HepG2 (cell line): ENCODE results near the gene SRSF2. TPM values are rescaled to one million over a fixed set of nuclear protein-coding genes. Genes with fewer than 3 reads are reported as not detected.

Experiments used
- ATAC-seq: fragments of 200-7000 bp; cut with Tn5 transposase; 3 replicates; pipeline ENCODE4 v1.9.1; 2020; ENCODE audit warnings: mild to moderate bottlenecking, moderate library complexity
- BruUV-seq: library from RNA; stranded (reverse); fragments of 400-500 nt; replicated peaks from 2 replicates; lab custom pipeline; 2021; lab: Mats Ljungman, UMichigan
- CTCF ChIA-PET: fragments of 300-600 bp; formaldehyde crosslinking; extraction: SDS; loops from one replicate; lab custom pipeline; 2021; ENCODE audit warnings: low total read pairs, inconsistent platforms, low intra/inter-chr PET ratio; lab: Yijun Ruan, JAX
- POLR2A ChIA-PET: fragments of 350-600 bp; sonication (Branson Sonifier 250); formaldehyde crosslinking; loops from one replicate; lab custom pipeline; 2020; ENCODE audit warnings: antibody characterized with exemption, inconsistent platforms; lab: Yijun Ruan, JAX
- DNase-seq: peaks from one replicate; pipeline ENCODE4 v3.0.0-alpha.2; 2015; ENCODE audit warnings: low spot score
- FAIRE-seq: peaks from 3 replicates; lab custom pipeline; 2011; peaks lifted over from hg19 to GRCh38; lab: Jason Lieb, UNC
- H2AFZ ChIP-seq: one replicate; pipeline ENCODE4 v1.6.1; 2011; ENCODE audit warnings: low read length, inconsistent platforms
- H3K27ac ChIP-seq: fragments of 300-600 bp; 3 replicates; pipeline ENCODE4 v1.8.0; 2011; ENCODE audit warnings: mixed run types, mild to moderate bottlenecking, mixed read lengths, low read length, inconsistent platforms; ENCODE audit not compliant: insufficient read depth; ENCODE audit errors: extremely low read length
- H3K27me3 ChIP-seq, 2 experiments: fragments of 200-600 bp in 1 of 2; 2 replicates in 1 of 2; 3 replicates in 1 of 2; pipeline versions ENCODE4 v1.6.0 to v1.8.0; 2011; ENCODE audit warnings: low read length in 2 of 2, mild to moderate bottlenecking in 2 of 2, moderate library complexity in 2 of 2, inconsistent platforms in 1 of 2; ENCODE audit not compliant: insufficient read depth in 2 of 2, control insufficient read depth in 1 of 2
- H3K36me3 ChIP-seq, 2 experiments: fragments of 200-600 bp in 1 of 2; replicated peaks in 1 of 2; 2 replicates in 1 of 2; 3 replicates in 1 of 2; pipeline versions ENCODE4 v1.5.1 to v1.8.0; 2011; ENCODE audit warnings: low read length in 2 of 2, inconsistent platforms in 1 of 2; ENCODE audit not compliant: insufficient read depth in 2 of 2, control insufficient read depth in 1 of 2
- H3K4me1 ChIP-seq: 2 replicates; pipeline ENCODE4 v1.5.1; 2012; ENCODE audit warnings: low read length, inconsistent platforms; ENCODE audit not compliant: insufficient read depth
- H3K4me2 ChIP-seq: 2 replicates; pipeline ENCODE4 v1.6.0; 2011; ENCODE audit warnings: low read depth, low read length, inconsistent platforms
- H3K4me3 ChIP-seq, 3 experiments: fragments of 200-600 bp in 1 of 3; sonication (generic), shearing (Covaris generic) in 1 of 3; replicated peaks in 1 of 3; 2 replicates each; pipeline ENCODE4 v1.5.1; 2011 to 2016; ENCODE audit warnings: low read length in 3 of 3, inconsistent platforms in 2 of 3, low read depth in 2 of 3, mild to moderate bottlenecking in 2 of 3, control low read depth in 1 of 3, mixed read lengths in 1 of 3; ENCODE audit not compliant: insufficient read depth in 1 of 3
- H3K79me2 ChIP-seq: one replicate; pipeline ENCODE4 v1.6.1; 2011; ENCODE audit warnings: low read length, inconsistent platforms; ENCODE audit not compliant: insufficient read depth
- H3K9ac ChIP-seq: 2 replicates; pipeline ENCODE4 v1.6.0; 2011; ENCODE audit warnings: mild to moderate bottlenecking, low read depth, low read length, inconsistent platforms; ENCODE audit not compliant: insufficient read depth
- H3K9me3 ChIP-seq: 2 replicates; pipeline ENCODE4 v1.5.1; 2012; ENCODE audit warnings: mild to moderate bottlenecking, low read length
- H4K20me1 ChIP-seq: 2 replicates; pipeline ENCODE4 v1.6.0; 2011; ENCODE audit warnings: inconsistent platforms, mild to moderate bottlenecking, low read length, moderate library complexity; ENCODE audit not compliant: insufficient read depth
- AKAP8 ChIP-seq: sonication (generic); formaldehyde crosslinking; IDR thresholded peaks from 2 replicates; pipeline ENCODE4 v1.5.1; 2020; ENCODE audit warnings: mild to moderate bottlenecking, missing genetic modification reagents
- HNRNPLL ChIP-seq: fragments of 200-400 bp; formaldehyde crosslinking; IDR thresholded peaks from 2 replicates; pipeline ENCODE4 v1.6.1; 2017; ENCODE audit warnings: mild to moderate bottlenecking, low read depth, low read length; ENCODE audit not compliant: poor library complexity, severe bottlenecking
- MAX ChIP-seq: IDR thresholded peaks from 2 replicates; pipeline ENCODE4 v1.6.1; 2012; ENCODE audit warnings: inconsistent platforms
- MEIS1 ChIP-seq: sonication (generic); formaldehyde crosslinking; IDR thresholded peaks from 2 replicates; pipeline ENCODE4 v1.9.0; 2021; ENCODE audit warnings: mild to moderate bottlenecking, missing genetic modification reagents, moderate library complexity, borderline replicate concordance
- POLR2G ChIP-seq: fragments of 200-400 bp; formaldehyde crosslinking; IDR thresholded peaks from 2 replicates; pipeline ENCODE4 v1.6.1; 2018; ENCODE audit warnings: mild to moderate bottlenecking, low read depth, low read length, moderate library complexity
- RARA ChIP-seq: IDR thresholded peaks from 2 replicates; pipeline ENCODE4 v1.6.1; 2016; ENCODE audit warnings: missing genetic modification reagents, missing compliant biosample characterization
- STAG1 ChIP-seq: sonication (generic); formaldehyde crosslinking; IDR thresholded peaks from 2 replicates; pipeline ENCODE4 v1.4.0; 2020; ENCODE audit warnings: missing genetic modification reagents
- TCF12 ChIP-seq, 2 experiments: fragments of 450-650 bp in 1 of 2; sonication (generic) in 1 of 2; formaldehyde crosslinking in 1 of 2; IDR thresholded peaks; 2 replicates each; pipeline versions ENCODE4 v1.6.1 to v1.8.0; 2017 to 2022; ENCODE audit warnings: antibody characterized with exemption in 1 of 2, mild to moderate bottlenecking in 1 of 2, missing genetic modification reagents in 1 of 2, moderate library complexity in 1 of 2
- ZIK1 ChIP-seq: sonication (generic); formaldehyde crosslinking; IDR thresholded peaks from 2 replicates; pipeline ENCODE4 v1.5.0; 2020; ENCODE audit warnings: mild to moderate bottlenecking, low read depth, missing genetic modification reagents, borderline replicate concordance
- ZNF318 ChIP-seq: sonication (generic); formaldehyde crosslinking; IDR thresholded peaks from 2 replicates; pipeline ENCODE4 v1.4.0; 2020; ENCODE audit warnings: mild to moderate bottlenecking, missing genetic modification reagents
- ZNF337 ChIP-seq: sonication (generic); formaldehyde crosslinking; IDR thresholded peaks from 2 replicates; pipeline ENCODE4 v1.5.1; 2020; ENCODE audit warnings: missing genetic modification reagents, low read depth, mild to moderate bottlenecking, borderline replicate concordance
- ZNF451 ChIP-seq: sonication (generic); formaldehyde crosslinking; IDR thresholded peaks from 2 replicates; pipeline ENCODE4 v1.5.0; 2020; ENCODE audit warnings: mild to moderate bottlenecking, missing genetic modification reagents
- WGBS: methylation state at CpG from one replicate; pipeline ENCODE4 v1.1.6; 2017; ENCODE audit warnings: low lambda C conversion rate; 5-methylcytosine and 5-hydroxymethylcytosine counted together
- in situ Hi-C: cut with HindIII; loops from 2 replicates; pipeline ENCODE4 v1.10.0; 2017; ENCODE audit warnings: low pct_unique_long_range_greater_than_20kb; ENCODE audit not compliant: extremely low pct_ligation_motif_present
- intact Hi-C: fragments of 100-400 bp; cut with micrococcal nuclease; formaldehyde crosslinking; loops from one replicate; pipeline ENCODE4 v1.10.0; 2022; ENCODE audit not compliant: unreplicated experiment
- polyA plus RNA-seq, 8 experiments: library from polyadenylated mRNA; depleted of rRNA in 3 of 8; stranded (reverse) in 7 of 8; unstranded in 1 of 8; fragments of >200 nt; fragmentation: Illumina TruSeq in 4 of 8; extraction: Trizol in 4 of 8; gene quantifications; 2 replicates each; pipeline versions ENCODE4 v1.2.1 to v1.2.3, GENCODE V29; 2011 to 2016; ENCODE audit warnings: low read depth in 4 of 8, missing spikeins in 1 of 8, mixed read lengths in 1 of 8; ENCODE audit not compliant: insufficient read depth in 1 of 8
- total RNA-seq, 5 experiments: library from RNA; depleted of rRNA; stranded (reverse); fragments of >200 nt; fragmentation: Illumina TruSeq; extraction: Trizol; gene quantifications; 2 replicates each; pipeline ENCODE4 v1.2.3, GENCODE V29; 2016; ENCODE audit warnings: low read depth in 1 of 5
- TF ChIP-seq, protein P1 (sequence below): sonication (generic); formaldehyde crosslinking; IDR thresholded peaks from 2 replicates; pipeline ENCODE4 v1.5.0; 2020; ENCODE audit warnings: mild to moderate bottlenecking, missing genetic modification reagents, moderate library complexity

The SRSF2 gene
- total and polyA plus RNA-seq, 2 of the 13 experiments (the other 11 are each of a cell fraction or from before 2014, with no cell fraction given), result 306 to 319 TPM

DNA sequence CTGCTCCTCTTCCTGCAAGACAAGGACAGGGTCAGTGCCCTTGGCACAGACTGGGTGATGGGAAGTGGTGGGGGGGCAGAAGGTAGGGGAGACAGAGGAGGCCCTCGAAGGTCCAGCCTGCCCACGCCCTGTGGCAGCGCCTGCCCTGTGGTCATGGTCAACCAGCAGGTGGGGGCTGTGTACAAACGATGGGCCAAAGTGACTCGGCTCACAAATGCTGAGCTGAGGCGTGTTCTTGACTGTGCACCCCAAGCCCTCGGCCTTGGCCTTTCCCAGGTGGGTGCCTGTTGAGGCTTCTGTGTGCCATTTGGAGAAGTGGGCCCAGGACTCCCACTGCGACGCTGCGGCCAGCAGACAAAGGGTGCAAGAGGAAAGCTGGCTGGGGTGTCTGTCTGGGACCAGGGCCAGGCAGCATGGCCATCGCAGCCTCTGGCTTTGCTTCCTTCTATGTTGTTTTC, 48.9 kb downstream of the SRSF2 start:
- intact Hi-C loops, result no loop called here
- H2AFZ ChIP-seq, result no peak overlapping the region
- in situ Hi-C loops, result no loop called here
- TF ChIP-seq ZNF337 (CRISPR knock-in tag), result no peak
- TF ChIP-seq POLR2G, result no peak
- no peak for TF ChIP-seq TCF12 (IDR thresholded peaks at IDR 0.05)
- 0 out of 2 replicates have a peak, but pooled peaks have one; percentile 32 for TF ChIP-seq TCF12 (CRISPR knock-in tag; IDR thresholded peaks at IDR 0.05)
- TF ChIP-seq ZNF451 (CRISPR knock-in tag), result 0 out of 2 replicates have a peak, but pooled peaks have one; percentile 42
- TF ChIP-seq ZNF318 (CRISPR knock-in tag), result no peak
- 0 out of 2 replicates have a peak, but pooled peaks have one; percentile 16 for TF ChIP-seq MAX
- peak; percentile 19 for TF ChIP-seq HNRNPLL
- TF ChIP-seq STAG1 (CRISPR knock-in tag), result peak; percentile 40; the same call in 1 of the 2 replicates
- TF ChIP-seq, protein P1, sequence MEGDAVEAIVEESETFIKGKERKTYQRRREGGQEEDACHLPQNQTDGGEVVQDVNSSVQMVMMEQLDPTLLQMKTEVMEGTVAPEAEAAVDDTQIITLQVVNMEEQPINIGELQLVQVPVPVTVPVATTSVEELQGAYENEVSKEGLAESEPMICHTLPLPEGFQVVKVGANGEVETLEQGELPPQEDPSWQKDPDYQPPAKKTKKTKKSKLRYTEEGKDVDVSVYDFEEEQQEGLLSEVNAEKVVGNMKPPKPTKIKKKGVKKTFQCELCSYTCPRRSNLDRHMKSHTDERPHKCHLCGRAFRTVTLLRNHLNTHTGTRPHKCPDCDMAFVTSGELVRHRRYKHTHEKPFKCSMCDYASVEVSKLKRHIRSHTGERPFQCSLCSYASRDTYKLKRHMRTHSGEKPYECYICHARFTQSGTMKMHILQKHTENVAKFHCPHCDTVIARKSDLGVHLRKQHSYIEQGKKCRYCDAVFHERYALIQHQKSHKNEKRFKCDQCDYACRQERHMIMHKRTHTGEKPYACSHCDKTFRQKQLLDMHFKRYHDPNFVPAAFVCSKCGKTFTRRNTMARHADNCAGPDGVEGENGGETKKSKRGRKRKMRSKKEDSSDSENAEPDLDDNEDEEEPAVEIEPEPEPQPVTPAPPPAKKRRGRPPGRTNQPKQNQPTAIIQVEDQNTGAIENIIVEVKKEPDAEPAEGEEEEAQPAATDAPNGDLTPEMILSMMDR (CRISPR knock-in tag), result peak; percentile 68
- TF ChIP-seq MEIS1 (CRISPR knock-in tag), result peak; percentile 13; the same call in 1 of the 2 replicates
- TF ChIP-seq AKAP8, result peak; percentile 84; the same call in 1 of the 2 replicates
- TF ChIP-seq RARA (CRISPR knock-in tag), result peak; percentile 58; the same call in 1 of the 2 replicates
- 0 out of 2 replicates have a peak, but pooled peaks have one; percentile 29 for TF ChIP-seq ZIK1 (CRISPR knock-in tag)

More for the DNA sequence above, 48.9 kb downstream of the SRSF2 start:
- no peaks in the 10 kb centered on the region for H3K79me2 ChIP-seq
- no peaks in the 10 kb centered on the region for H4K20me1 ChIP-seq
- H3K9ac ChIP-seq, result peak overlapping the region; percentile 11; the same call in 1 of the 2 replicates
- H3K4me2 ChIP-seq, result peak overlapping the region; percentile 13; the same call in 1 of the 2 replicates
- FAIRE-seq (no peak), DNase-seq (no peak), ATAC-seq (peak; percentile 17)
- peaks cover 3% of the 10 kb centered on the region in 2 experiments; a peak in 4 of 5 replicates for H3K36me3 ChIP-seq
- H3K27me3 ChIP-seq, result no peaks in the 10 kb centered on the region
- ChIA-PET CTCF (no interaction called here), POLR2A (interaction anchor here (0.6 to 2.7 kb wide), 8 partner anchors 9 to 306 kb away, joined by 3 to 15 read pairs (median 4); partner anchors contain the start of genes MFSD11 and MXRA7)
- peaks cover 68% of the 10 kb centered on the region for H3K4me1 ChIP-seq
- peak overlapping the region; percentile 54 for H3K27ac ChIP-seq
- H3K4me3 ChIP-seq, result no peak overlapping the region
- BruUV-seq, result TSS peak; percentile 44
- H3K9me3 ChIP-seq, result no peaks in the 10 kb centered on the region
- 76% methylated on average over 5 of the region's 11 CpGs for WGBS
